Measurements from ENCODE around the gene LHFPL3. TPM values are rescaled to one million over a fixed set of nuclear protein-coding genes. Genes with fewer than 3 reads are reported as not detected.
"Not testable (repeated sequence)": the region's sequence is repeated elsewhere in the genome, so short reads cannot be mapped to it uniquely, and the experiment has no call there.

Gene LHFPL3
- total RNA-seq, 1 donor from 2014 or later, result not detected

DNA sequence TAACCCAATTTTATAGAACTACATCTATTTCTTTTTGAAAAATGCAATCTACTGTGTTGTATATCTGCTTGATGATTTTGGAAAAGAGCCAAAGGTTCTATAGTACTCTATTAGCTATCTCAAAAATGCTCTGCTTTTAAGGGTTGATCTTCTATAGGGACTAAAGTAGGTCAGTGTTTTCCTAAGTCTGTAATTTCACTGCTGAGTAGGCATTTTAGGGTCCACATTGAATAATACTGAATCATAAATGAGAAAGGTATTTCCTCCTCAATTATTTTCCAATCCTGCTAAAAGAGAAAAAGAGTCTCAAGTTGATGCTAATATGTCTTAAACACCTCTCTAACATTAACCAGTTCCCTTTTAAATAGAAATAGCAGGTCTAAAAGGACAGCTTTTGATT, 244.2 kb downstream of the LHFPL3 start:
- Mint-ChIP-seq H3K9me3 (ENCODE audit: low read depth) (no peaks in the 10 kb centered on the region), H3K27me3 (peaks cover 22% of the 10 kb centered on the region), H3K4me3 (ENCODE audit: low read depth) (no peak overlapping the region), H3K36me3 (ENCODE audit: insufficient read depth) (no peaks in the 10 kb centered on the region), H3K27ac (no peak overlapping the region), H3K4me1 (ENCODE audit: low read depth) (no peaks in the 10 kb centered on the region)
- no peak for DNase-seq (ENCODE audit: low spot score, unreplicated experiment)
- TF ChIP-seq, protein P1, sequence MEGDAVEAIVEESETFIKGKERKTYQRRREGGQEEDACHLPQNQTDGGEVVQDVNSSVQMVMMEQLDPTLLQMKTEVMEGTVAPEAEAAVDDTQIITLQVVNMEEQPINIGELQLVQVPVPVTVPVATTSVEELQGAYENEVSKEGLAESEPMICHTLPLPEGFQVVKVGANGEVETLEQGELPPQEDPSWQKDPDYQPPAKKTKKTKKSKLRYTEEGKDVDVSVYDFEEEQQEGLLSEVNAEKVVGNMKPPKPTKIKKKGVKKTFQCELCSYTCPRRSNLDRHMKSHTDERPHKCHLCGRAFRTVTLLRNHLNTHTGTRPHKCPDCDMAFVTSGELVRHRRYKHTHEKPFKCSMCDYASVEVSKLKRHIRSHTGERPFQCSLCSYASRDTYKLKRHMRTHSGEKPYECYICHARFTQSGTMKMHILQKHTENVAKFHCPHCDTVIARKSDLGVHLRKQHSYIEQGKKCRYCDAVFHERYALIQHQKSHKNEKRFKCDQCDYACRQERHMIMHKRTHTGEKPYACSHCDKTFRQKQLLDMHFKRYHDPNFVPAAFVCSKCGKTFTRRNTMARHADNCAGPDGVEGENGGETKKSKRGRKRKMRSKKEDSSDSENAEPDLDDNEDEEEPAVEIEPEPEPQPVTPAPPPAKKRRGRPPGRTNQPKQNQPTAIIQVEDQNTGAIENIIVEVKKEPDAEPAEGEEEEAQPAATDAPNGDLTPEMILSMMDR (IDR thresholded peaks at IDR 0.05; ENCODE audit: unreplicated experiment), result no peak

DNA sequence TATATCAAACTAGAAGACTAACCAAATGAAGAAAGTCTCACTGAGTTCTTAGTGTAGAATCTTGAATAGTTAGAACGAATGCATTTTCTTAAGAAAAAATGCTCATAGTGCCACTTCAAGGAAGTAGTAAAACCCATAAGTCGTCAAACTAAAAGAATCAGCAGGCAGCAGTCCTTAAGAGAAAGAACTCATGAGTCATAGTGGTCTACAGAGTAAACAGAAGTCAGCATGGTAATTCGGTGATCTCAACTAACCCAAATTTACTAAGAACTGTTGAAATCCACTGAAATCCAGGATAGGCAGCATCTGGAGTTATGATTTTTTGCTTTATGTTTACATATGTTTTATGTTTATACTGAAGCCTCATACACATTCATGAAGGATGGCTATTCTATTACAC, 256.2 kb downstream of the LHFPL3 start:
- Mint-ChIP-seq H3K27me3 (no peaks in the 10 kb centered on the region), H3K9me3 (ENCODE audit: low read depth) (peaks cover 14% of the 10 kb centered on the region), H3K36me3 (ENCODE audit: insufficient read depth) (no peaks in the 10 kb centered on the region), H3K27ac (no peak overlapping the region), H3K4me1 (ENCODE audit: low read depth) (no peaks in the 10 kb centered on the region), H3K4me3 (ENCODE audit: low read depth) (no peak overlapping the region)
- TF ChIP-seq, protein P1 (IDR thresholded peaks at IDR 0.05; ENCODE audit: unreplicated experiment), result no peak
- DNase-seq (ENCODE audit: low spot score, unreplicated experiment), result no peak

DNA sequence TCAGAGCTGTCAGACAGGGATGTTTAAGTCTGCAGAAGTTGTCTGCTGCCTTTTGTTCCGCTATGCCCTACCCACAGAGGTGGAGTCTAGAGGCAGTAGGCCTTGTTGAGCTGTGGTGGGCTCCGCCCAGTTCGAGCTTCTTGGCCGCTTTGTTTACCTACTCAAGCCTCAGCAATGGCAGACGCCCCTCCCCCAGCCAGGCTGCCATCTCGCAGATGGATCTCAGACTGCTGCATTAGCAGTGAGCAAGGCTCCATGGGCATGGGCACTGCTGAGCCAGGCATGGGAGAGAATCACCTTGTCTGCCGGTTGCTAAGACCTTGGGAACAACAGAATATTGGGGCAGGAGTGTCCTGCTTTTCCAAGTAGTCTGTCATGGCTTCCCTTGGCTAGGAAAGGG, 267.2 kb downstream of the LHFPL3 start:
- H3K27me3 Mint-ChIP-seq; H3K36me3 Mint-ChIP-seq (ENCODE audit: insufficient read depth); H3K27ac Mint-ChIP-seq; DNase-seq (ENCODE audit: low spot score, unreplicated experiment); H3K4me3 Mint-ChIP-seq (ENCODE audit: low read depth); H3K4me1 Mint-ChIP-seq (ENCODE audit: low read depth): not testable (repeated sequence)
- H3K9me3 Mint-ChIP-seq (ENCODE audit: low read depth), result peaks cover 28% of the 10 kb centered on the region

DNA sequence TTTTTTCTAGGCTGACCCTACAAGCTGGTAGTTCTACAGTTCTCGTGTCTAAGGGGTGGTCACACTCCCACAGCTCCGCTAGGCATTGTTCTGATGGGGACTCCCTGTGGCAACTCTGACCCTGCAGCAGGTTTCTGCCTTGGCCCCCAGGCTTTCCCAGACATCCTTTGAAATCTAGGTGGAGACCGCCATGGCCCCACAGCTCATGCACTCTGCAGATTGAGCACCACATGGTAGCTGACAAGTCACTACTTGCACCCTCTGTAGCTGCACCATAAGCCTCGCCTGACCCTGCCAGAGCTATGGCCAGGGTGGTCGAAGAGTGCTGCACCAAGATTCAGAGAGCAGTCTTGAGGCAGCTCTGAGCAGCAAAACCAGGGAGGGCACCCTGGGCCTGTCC, 275.6 kb downstream of the LHFPL3 start:
- Mint-ChIP-seq H3K27me3 (peaks cover 5% of the 10 kb centered on the region), H3K36me3 (ENCODE audit: insufficient read depth) (no peaks in the 10 kb centered on the region), H3K4me1 (ENCODE audit: low read depth) (no peaks in the 10 kb centered on the region), H3K9me3 (ENCODE audit: low read depth) (peaks cover 4% of the 10 kb centered on the region), H3K27ac (no peak overlapping the region), H3K4me3 (ENCODE audit: low read depth) (no peak overlapping the region)
- DNase-seq (ENCODE audit: low spot score, unreplicated experiment), result no peak
- TF ChIP-seq, protein P1 (IDR thresholded peaks at IDR 0.05; ENCODE audit: unreplicated experiment), result no peak

DNA sequence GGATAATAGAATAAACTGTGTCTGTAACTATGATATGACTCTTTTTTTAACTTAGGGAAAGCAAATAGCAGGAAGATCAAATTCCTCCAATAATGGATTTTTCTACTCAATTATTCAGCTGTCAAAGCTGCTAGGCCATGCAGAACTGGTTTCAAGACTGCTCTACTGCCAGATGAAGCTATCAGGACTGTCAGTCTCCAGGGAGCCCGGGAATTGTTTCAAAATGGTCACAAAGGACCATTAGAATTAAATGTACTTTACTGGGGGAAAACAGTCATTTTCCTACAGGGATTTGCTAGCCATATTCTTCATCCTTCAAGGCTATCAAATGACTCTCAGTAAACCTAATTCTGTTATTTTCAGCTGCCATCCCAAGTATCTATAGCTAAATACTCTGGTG, 276.3 kb downstream of the LHFPL3 start:
- DNase-seq (ENCODE audit: low spot score, unreplicated experiment), result no peak
- H3K4me1 Mint-ChIP-seq (ENCODE audit: low read depth), result no peaks in the 10 kb centered on the region
- H3K4me3 Mint-ChIP-seq (ENCODE audit: low read depth), result no peak overlapping the region
- H3K27me3 Mint-ChIP-seq, result peaks cover 5% of the 10 kb centered on the region
- peaks cover 4% of the 10 kb centered on the region for H3K9me3 Mint-ChIP-seq (ENCODE audit: low read depth)
- no peak overlapping the region for H3K27ac Mint-ChIP-seq
- H3K36me3 Mint-ChIP-seq (ENCODE audit: insufficient read depth), result no peaks in the 10 kb centered on the region
- TF ChIP-seq, protein P1 (IDR thresholded peaks at IDR 0.05; ENCODE audit: unreplicated experiment), result no peak

DNA sequence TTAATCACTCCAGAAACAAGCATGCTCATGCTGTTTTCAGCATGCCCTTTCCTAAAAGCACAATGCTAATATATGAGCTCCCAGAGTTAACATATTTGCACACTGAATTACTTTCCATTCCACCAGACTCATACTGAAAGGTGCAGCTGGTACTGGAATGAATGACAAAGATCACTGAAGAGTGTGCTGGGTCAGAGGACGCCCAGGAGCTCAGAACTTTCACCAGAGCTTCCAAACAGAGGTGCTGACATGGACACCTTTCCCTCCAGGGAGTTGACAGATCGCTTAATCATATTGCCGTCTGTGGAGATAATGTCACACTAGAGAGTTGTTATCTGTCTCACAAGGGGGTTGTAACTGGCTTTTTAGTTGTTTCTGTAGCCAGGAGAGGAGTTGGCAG, 292.9 kb downstream of the LHFPL3 start:
- Mint-ChIP-seq H3K27ac (no peak overlapping the region), H3K36me3 (ENCODE audit: insufficient read depth) (no peaks in the 10 kb centered on the region), H3K4me3 (ENCODE audit: low read depth) (no peak overlapping the region), H3K27me3 (peaks cover 10% of the 10 kb centered on the region), H3K9me3 (ENCODE audit: low read depth) (no peaks in the 10 kb centered on the region), H3K4me1 (ENCODE audit: low read depth) (no peaks in the 10 kb centered on the region)
- TF ChIP-seq, protein P1 (IDR thresholded peaks at IDR 0.05; ENCODE audit: unreplicated experiment), result no peak
- DNase-seq (ENCODE audit: low spot score, unreplicated experiment), result no peak
